ENCODE results near the gene ANKRD13C. TPM values are rescaled to one million over a fixed set of nuclear protein-coding genes. Genes with fewer than 3 reads are reported as not detected.

Gene ANKRD13C
- total RNA-seq, 2 experiments from 2014 or later = 37.4 to 37.8 TPM

DNA sequence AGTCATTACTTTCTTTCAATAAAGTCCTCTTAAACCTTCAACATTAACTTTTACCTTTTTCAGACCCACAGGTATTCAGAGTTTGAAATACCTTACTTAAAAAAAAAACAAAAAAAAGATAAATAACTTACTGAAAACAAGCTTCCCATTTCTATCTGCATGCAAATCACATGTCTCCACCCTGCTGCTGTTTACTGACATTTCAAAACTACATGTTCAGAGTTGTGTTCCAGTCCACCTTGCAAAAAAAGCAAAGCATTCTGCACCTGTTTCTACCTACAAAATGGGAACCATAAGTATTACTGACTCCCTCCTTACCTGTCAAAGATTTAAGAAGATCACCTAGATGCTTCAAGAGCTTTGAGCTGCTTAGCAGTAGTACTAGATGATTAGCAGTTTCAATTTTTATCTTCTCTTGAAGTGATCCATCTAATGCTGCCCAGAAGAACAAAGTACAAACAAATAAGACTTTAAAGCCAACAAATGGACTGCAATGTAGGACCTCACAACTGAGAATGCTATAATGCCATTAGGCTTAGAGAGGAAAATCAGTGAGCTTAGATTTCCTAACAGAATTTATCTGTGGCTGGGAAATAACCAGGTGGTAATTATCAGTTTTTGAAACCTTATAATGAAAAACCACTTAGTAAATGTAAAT is 61.2 kb downstream of the ANKRD13C start:
- POLR2A ChIA-PET = no interaction called here
- peaks cover 80% of the 10 kb centered on the region for H3K36me3 Mint-ChIP-seq (ENCODE audit: low read depth)
- H3K27ac ChIP-seq (ENCODE audit: low read depth in 1 of 2, low read length in 2 of 2) = no peak overlapping the region
- peaks cover 3% of the 10 kb centered on the region for H3K4me1 Mint-ChIP-seq (ENCODE audit: low read depth)
- no peak overlapping the region for H3K4me3 Mint-ChIP-seq
- DNase-seq (no peak), ATAC-seq (ENCODE audit: poor library complexity) (no peak)
- no peaks in the 10 kb centered on the region for H3K27me3 ChIP-seq (ENCODE audit: control insufficient read depth in 1 of 2, insufficient read depth in 2 of 2, low read length in 2 of 2)
- H3K4me3 ChIP-seq (ENCODE audit: low read length) = no peak overlapping the region
- no peaks in the 10 kb centered on the region for H3K9me3 Mint-ChIP-seq
- H3K9me3 ChIP-seq (ENCODE audit: control insufficient read depth in 1 of 2, insufficient read depth in 1 of 2, low read length in 2 of 2) = no peaks in the 10 kb centered on the region
- no peaks in the 10 kb centered on the region for H3K4me1 ChIP-seq (ENCODE audit: insufficient read depth, low read length)
- H3K27ac Mint-ChIP-seq = no peak overlapping the region
- no peaks in the 10 kb centered on the region for H3K27me3 Mint-ChIP-seq
- H3K36me3 ChIP-seq (ENCODE audit: insufficient read depth, low read length) = peaks cover 60% of the 10 kb centered on the region
- CTCF ChIA-PET = no interaction called here
- intact Hi-C loops (cut with DNase I, micrococcal nuclease) = no loop called here
- TF ChIP-seq CTCF (IDR thresholded peaks at IDR 0.05) = no peak

GRCh38 chr1:70290218-70290617 is 64.3 kb downstream of the ANKRD13C start:
- TF ChIP-seq CTCF (IDR thresholded peaks at IDR 0.05) = no peak
- Mint-ChIP-seq H3K27me3 (no peaks in the 10 kb centered on the region), H3K4me3 (no peak overlapping the region), H3K27ac (no peak overlapping the region), H3K9me3 (no peaks in the 10 kb centered on the region), H3K36me3 (ENCODE audit: low read depth) (peaks cover 75% of the 10 kb centered on the region), H3K4me1 (ENCODE audit: low read depth) (peaks cover 5% of the 10 kb centered on the region)
- POLR2A ChIA-PET = no interaction called here
- intact Hi-C loops (cut with DNase I, micrococcal nuclease) = no loop called here
- Histone ChIP-seq H3K4me1 (ENCODE audit: insufficient read depth, low read length) (no peaks in the 10 kb centered on the region), H3K27ac (ENCODE audit: low read depth in 1 of 2, low read length in 2 of 2) (no peak overlapping the region), H3K36me3 (ENCODE audit: insufficient read depth, low read length) (peaks cover 48% of the 10 kb centered on the region), H3K27me3 (ENCODE audit: control insufficient read depth in 1 of 2, insufficient read depth in 2 of 2, low read length in 2 of 2) (no peaks in the 10 kb centered on the region), H3K4me3 (ENCODE audit: low read length) (no peak overlapping the region), H3K9me3 (ENCODE audit: control insufficient read depth in 1 of 2, insufficient read depth in 1 of 2, low read length in 2 of 2) (no peaks in the 10 kb centered on the region)
- DNase-seq (no peak), ATAC-seq (ENCODE audit: poor library complexity) (no peak)
- CTCF ChIA-PET = no interaction called here

DNA sequence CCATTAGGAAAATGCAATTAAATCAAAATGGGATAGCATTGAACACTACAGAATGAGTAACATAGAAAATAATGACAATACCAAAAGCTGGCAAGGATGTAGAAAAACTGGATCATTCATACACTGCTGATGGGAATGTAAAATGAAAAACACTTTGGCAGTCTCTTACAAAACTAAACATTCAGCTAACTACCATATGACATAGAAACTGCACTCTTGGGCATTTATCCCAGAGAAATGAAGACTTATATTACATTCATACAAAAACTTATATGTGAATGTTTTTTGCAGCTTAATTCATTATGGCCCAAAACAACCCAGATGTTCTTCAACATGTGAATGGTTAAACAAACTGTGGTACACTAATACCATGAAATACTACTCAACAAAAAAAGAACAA is 66.4 kb downstream of the ANKRD13C start:
- peaks cover 5% of the 10 kb centered on the region for H3K4me1 Mint-ChIP-seq (ENCODE audit: low read depth)
- CTCF ChIA-PET = no interaction called here
- H3K9me3 Mint-ChIP-seq = no peaks in the 10 kb centered on the region
- no peak for DNase-seq
- Histone ChIP-seq H3K9me3 (ENCODE audit: control insufficient read depth in 1 of 2, insufficient read depth in 1 of 2, low read length in 2 of 2) (no peaks in the 10 kb centered on the region), H3K27ac (ENCODE audit: low read depth in 1 of 2, low read length in 2 of 2) (no peak overlapping the region), H3K36me3 (ENCODE audit: insufficient read depth, low read length) (peaks cover 31% of the 10 kb centered on the region), H3K4me1 (ENCODE audit: insufficient read depth, low read length) (no peaks in the 10 kb centered on the region), H3K27me3 (ENCODE audit: control insufficient read depth in 1 of 2, insufficient read depth in 2 of 2, low read length in 2 of 2) (no peaks in the 10 kb centered on the region), H3K4me3 (ENCODE audit: low read length) (no peak overlapping the region)
- no peak for TF ChIP-seq CTCF (IDR thresholded peaks at IDR 0.05)
- no peak overlapping the region for H3K4me3 Mint-ChIP-seq
- POLR2A ChIA-PET = no interaction called here
- no peak overlapping the region for H3K27ac Mint-ChIP-seq
- H3K36me3 Mint-ChIP-seq (ENCODE audit: low read depth) = peaks cover 68% of the 10 kb centered on the region
- ATAC-seq (ENCODE audit: poor library complexity) = no peak
- H3K27me3 Mint-ChIP-seq = no peaks in the 10 kb centered on the region
- intact Hi-C loops (cut with DNase I, micrococcal nuclease) = no loop called here

Measured in CD4-positive, alpha-beta T cell (primary cell).